GM12875 (cell line): ENCODE data around the gene CYP4F12.

Experiments used
- H3K4me3 ChIP-seq: one replicate; pipeline ENCODE4 v1.5.1; 2011; ENCODE audit warnings: low read depth, low read length, control low read depth
- CTCF ChIP-seq: IDR thresholded peaks from 2 replicates; pipeline ENCODE4 v1.5.1; 2011; ENCODE audit warnings: low read depth, mild to moderate bottlenecking, control low read depth, inconsistent platforms, low read length, moderate library complexity, borderline replicate concordance; ENCODE audit not compliant: insufficient read depth

Gene CYP4F12

GRCh38 chr19:15672580-15673175 is at the start of gene CYP4F12:
CYP4F12 (plus strand) TSS chr19:15673087; CDS start chr19:15673530, 443 bp downstream.
- TF ChIP-seq CTCF: no peak
- no peak within 1 kb of the TSS for H3K4me3 ChIP-seq

GRCh38 chr19:15623711-15624318 is 49.1 kb upstream of the CYP4F12 start:
- no peak overlapping the region for H3K4me3 ChIP-seq
- no peak for TF ChIP-seq CTCF

GRCh38 chr19:15628236-15629002 is 44.5 kb upstream of the CYP4F12 start:
- TF ChIP-seq CTCF: no peak
- H3K4me3 ChIP-seq: no peak overlapping the region

GRCh38 chr19:15629003-15629880 is 43.6 kb upstream of the CYP4F12 start:
- peak; percentile 91 for TF ChIP-seq CTCF
- H3K4me3 ChIP-seq: no peak overlapping the region

GRCh38 chr19:15631817-15632216 is 41.1 kb upstream of the CYP4F12 start:
- H3K4me3 ChIP-seq: no peak overlapping the region
- peak; percentile 55; the same call in 1 of the 2 replicates for TF ChIP-seq CTCF

- H3K4me3 ChIP-seq: no peak overlapping the region
- no peak for TF ChIP-seq CTCF
These were observed 39.6 kb upstream of the CYP4F12 start for GRCh38 chr19:15633082-15633835.
